ENCODE data around the gene TFR2. TPM values are rescaled to one million over a fixed set of nuclear protein-coding genes. Genes with fewer than 3 reads are reported as not detected.

TFR2 gene
- total RNA-seq, 1 experiment from 2014 or later: 11.8 TPM

DNA sequence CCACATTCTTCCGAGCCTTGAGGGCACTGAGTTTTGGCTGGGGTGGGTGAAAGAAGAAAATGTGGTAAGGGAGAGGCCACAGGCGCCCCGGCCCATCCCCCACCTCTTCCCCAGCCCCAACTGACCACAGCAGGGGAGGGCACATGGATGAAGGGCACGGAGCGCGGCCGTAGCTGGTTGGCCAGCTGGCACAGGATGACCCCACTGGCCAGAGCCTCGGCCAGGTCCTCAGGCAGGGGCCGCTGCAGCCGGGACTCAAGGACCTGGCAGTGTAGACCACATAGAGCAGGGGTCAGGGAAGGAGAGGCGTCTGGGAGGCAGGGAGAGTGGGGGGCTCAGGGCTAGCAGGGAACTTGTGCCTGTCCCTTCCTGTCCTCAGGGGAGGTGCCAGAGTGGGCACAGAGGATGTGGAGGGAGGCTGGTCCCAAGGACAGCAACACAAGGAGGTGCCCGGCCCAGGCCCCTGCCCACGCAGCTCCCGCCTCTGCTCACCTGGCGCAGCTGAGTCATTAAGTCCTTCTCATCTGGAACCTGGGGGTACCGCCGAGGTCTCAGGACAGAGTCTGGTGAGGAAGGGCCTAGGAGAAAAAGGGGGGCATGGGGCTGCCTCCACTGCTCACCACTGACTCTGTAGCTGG, 65.5 kb downstream of the TFR2 start:
- Histone ChIP-seq H3K79me2 (ENCODE audit: insufficient read depth, low read length) (no peaks in the 10 kb centered on the region), H3K27me3 (ENCODE audit: insufficient read depth, low read length) (no peaks in the 10 kb centered on the region), H3K9me3 (ENCODE audit: control insufficient read depth in 1 of 2, insufficient read depth in 1 of 2, low read depth in 1 of 2, low read length in 2 of 2) (no peaks in the 10 kb centered on the region), H4K20me1 (ENCODE audit: insufficient read depth) (no peaks in the 10 kb centered on the region), H3K36me3 (ENCODE audit: control insufficient read depth in 1 of 2, insufficient read depth in 2 of 2, low read length in 2 of 2) (peaks cover 5 to 6% of the 10 kb centered on the region in 2 experiments; a peak in 3 of 4 replicates), H2AFZ (ENCODE audit: low read depth, low read length, poor library complexity, severe bottlenecking) (no peak overlapping the region), H3K4me1 (ENCODE audit: control insufficient read depth in 1 of 2, insufficient read depth in 2 of 2, low read length in 2 of 2) (peaks cover 11 to 20% of the 10 kb centered on the region in 2 experiments), H3K4me3 (replicated peaks in 1 of 2; ENCODE audit: low read depth in 1 of 2, low read length in 2 of 2) (no peak overlapping the region), H3K9me2 (ENCODE audit: insufficient read depth) (no peaks in the 10 kb centered on the region), H3K27ac (ENCODE audit: low read depth, low read length) (no peak overlapping the region), H3K9ac (ENCODE audit: low read length) (no peak overlapping the region), H3K4me2 (ENCODE audit: low read length) (no peak overlapping the region)
- ChIA-PET RAD21 (ENCODE audit: low non-redundant PET in 1 of 2, low total read pairs in 2 of 2, uncharacterized antibody in 2 of 2, unreplicated experiment in 2 of 2) (no interaction called here), POLR2A (interaction anchor here (2.5 kb wide), 1 partner anchor 10 kb away, joined by 9 read pairs; the partner anchor contains the start of genes FBXO24 and LRCH4), CTCF (no interaction called here)
- DNase-seq (ENCODE audit: low read depth, low spot score) (no peak), ATAC-seq (no peak)
- no TSS peak for BruUV-seq (replicated peaks)
- intact Hi-C loops (cut with micrococcal nuclease): no loop called here
- TF ChIP-seq SIN3A (IDR thresholded peaks at IDR 0.05; ENCODE audit: low read depth) (no peak), ATF3 (IDR thresholded peaks at IDR 0.05) (no peak), EZH2 (IDR thresholded peaks at IDR 0.05) (no peak), RAD21 (IDR thresholded peaks at IDR 0.05; ENCODE audit: low read depth) (no peak), CEBPB (IDR thresholded peaks at IDR 0.05; ENCODE audit: low read depth) (no peak), FOSL1 (IDR thresholded peaks at IDR 0.05; ENCODE audit: low read depth) (no peak), ZNF274 (IDR thresholded peaks at IDR 0.05; ENCODE audit: low read depth, low read length) (no peak)

GRCh38 chr7:100575206-100575631, 66.1 kb downstream of the TFR2 start:
- H3K27ac ChIP-seq (ENCODE audit: low read depth, low read length): no peak overlapping the region; the same call in 1 of the 2 replicates
- ChIA-PET CTCF (no interaction called here), POLR2A (interaction anchor here (2.5 kb wide), 1 partner anchor 11 kb away, joined by 9 read pairs; the partner anchor contains the start of genes FBXO24 and LRCH4), RAD21 (ENCODE audit: low non-redundant PET in 1 of 2, low total read pairs in 2 of 2, uncharacterized antibody in 2 of 2, unreplicated experiment in 2 of 2) (no interaction called here)
- H3K9ac ChIP-seq (ENCODE audit: low read length): no peak overlapping the region
- no peaks in the 10 kb centered on the region for H3K79me2 ChIP-seq (ENCODE audit: insufficient read depth, low read length)
- no peaks in the 10 kb centered on the region for H3K9me2 ChIP-seq (ENCODE audit: insufficient read depth)
- DNase-seq (ENCODE audit: low read depth, low spot score): no peak
- H3K36me3 ChIP-seq (ENCODE audit: control insufficient read depth in 1 of 2, insufficient read depth in 2 of 2, low read length in 2 of 2): peaks cover 2 to 6% of the 10 kb centered on the region in 2 experiments; a peak in 3 of 4 replicates
- no TSS peak for BruUV-seq (replicated peaks)
- H3K4me2 ChIP-seq (ENCODE audit: low read length): no peak overlapping the region
- H4K20me1 ChIP-seq (ENCODE audit: insufficient read depth): no peaks in the 10 kb centered on the region
- no peak overlapping the region for H2AFZ ChIP-seq (ENCODE audit: low read depth, low read length, poor library complexity, severe bottlenecking)
- peaks cover 11 to 20% of the 10 kb centered on the region in 2 experiments for H3K4me1 ChIP-seq (ENCODE audit: control insufficient read depth in 1 of 2, insufficient read depth in 2 of 2, low read length in 2 of 2)
- no peaks in the 10 kb centered on the region for H3K27me3 ChIP-seq (ENCODE audit: insufficient read depth, low read length)
- H3K9me3 ChIP-seq (ENCODE audit: control insufficient read depth in 1 of 2, insufficient read depth in 1 of 2, low read depth in 1 of 2, low read length in 2 of 2): no peaks in the 10 kb centered on the region
- no peak overlapping the region for H3K4me3 ChIP-seq (replicated peaks in 1 of 2; ENCODE audit: low read depth in 1 of 2, low read length in 2 of 2)
- no peak for ATAC-seq
- intact Hi-C loops (cut with micrococcal nuclease): no loop called here
- TF ChIP-seq SIN3A (IDR thresholded peaks at IDR 0.05; ENCODE audit: low read depth): no peak
- no peak for TF ChIP-seq CBX3 (IDR thresholded peaks at IDR 0.05; ENCODE audit: low read depth)
- TF ChIP-seq CTCF (IDR thresholded peaks at IDR 0.05 in 2 of 3, conservative IDR thresholded peaks at IDR 0.05 in 1 of 3; ENCODE audit: borderline replicate concordance in 1 of 3, insufficient read depth in 1 of 3, low read depth in 2 of 3, low read length in 2 of 3): no peak
- no peak for TF ChIP-seq POLR2AphosphoS5 (IDR thresholded peaks at IDR 0.05; ENCODE audit: low read depth, low read length)
- no peak for TF ChIP-seq POLR2A (IDR thresholded peaks at IDR 0.05; ENCODE audit: borderline replicate concordance, extremely low read depth, insufficient read depth, insufficient read length)
- no peak for TF ChIP-seq YY1 (IDR thresholded peaks at IDR 0.05; ENCODE audit: extremely low read depth, insufficient replicate concordance, low read depth, low read length)
- TF ChIP-seq CEBPB (IDR thresholded peaks at IDR 0.05; ENCODE audit: low read depth): no peak
- TF ChIP-seq EZH2 (IDR thresholded peaks at IDR 0.05): no peak
- no peak for TF ChIP-seq SP1 (IDR thresholded peaks at IDR 0.05; ENCODE audit: low read depth)
- no peak for TF ChIP-seq ELF1 (IDR thresholded peaks at IDR 0.05; ENCODE audit: borderline replicate concordance, low read depth)
- no peak for TF ChIP-seq EZH2phosphoT487 (IDR thresholded peaks at IDR 0.05; ENCODE audit: borderline replicate concordance)

Data from HCT116 (cell line).